Measurements from ENCODE around the gene PXMP2.
"Not testable (repeated sequence)": the region's sequence is repeated elsewhere in the genome, so short reads cannot be mapped to it uniquely, and the experiment has no call there.

PXMP2 gene

GRCh38 chr12:132753670-132754069, 66.3 kb downstream of the PXMP2 start:
- not testable (repeated sequence) for DNase-seq (ENCODE audit: low read depth)

GRCh38 chr12:132754160-132754932, 67.0 kb downstream of the PXMP2 start:
- DNase-seq (ENCODE audit: low read depth) = no peak

Measured in HS-27A (cell line).